GM12891 (cell line): ENCODE data around the gene RUVBL2.
A peak's percentile ranks its signal among the peaks of the same experiment; 100 is the strongest.

Experiments used
- PAX5 ChIP-seq: IDR thresholded peaks from 2 replicates; pipeline ENCODE4 v1.6.1; 2011; ENCODE audit warnings: low read length, moderate library complexity, mild to moderate bottlenecking; ENCODE audit not compliant: insufficient read depth, severe bottlenecking
- POLR2A ChIP-seq: IDR thresholded peaks from 2 replicates; pipeline ENCODE4 v1.6.1; 2011; ENCODE audit warnings: low read depth, low read length, control low read depth
- POLR2AphosphoS5 ChIP-seq: IDR thresholded peaks from 2 replicates; pipeline ENCODE4 v1.6.1; 2011; ENCODE audit warnings: low read depth, low read length, control low read depth
- POU2F2 ChIP-seq: IDR thresholded peaks from 2 replicates; pipeline ENCODE4 v1.6.1; 2011; ENCODE audit warnings: low read depth, mild to moderate bottlenecking, control low read depth, low read length, moderate library complexity
- SPI1 ChIP-seq: IDR thresholded peaks from 2 replicates; pipeline ENCODE4 v1.6.1; 2011; ENCODE audit warnings: low read depth, low read length, control low read depth
- TAF1 ChIP-seq: IDR thresholded peaks from 2 replicates; pipeline ENCODE4 v1.6.1; 2011; ENCODE audit warnings: low read depth, low read length, control low read depth

- TF ChIP-seq POLR2A (no peak), PAX5 (no peak), POLR2AphosphoS5 (no peak), TAF1 (no peak), SPI1 (0 out of 2 replicates have a peak, but pooled peaks have one; percentile 2), POU2F2 (no peak)
Observed at GRCh38 chr19:48991873-48992580, 1.7 kb upstream of the RUVBL2 start.
